Upper lobe of right lung (tissue), 1 donor: ENCODE results near the gene SRPK3. TPM values are rescaled to one million over a fixed set of nuclear protein-coding genes. Genes with fewer than 3 reads are reported as not detected.

Experiments
- ATAC-seq: fragments of 200-7000 bp; cut with Tn5 transposase; one replicate; pipeline ENCODE4 v1.9.1; 2020; ENCODE audit warnings: mild to moderate bottlenecking, moderate library complexity
- DNase-seq: peaks from one replicate; pipeline ENCODE4 v3.0.0-alpha.2; 2020
- H3K27ac ChIP-seq: fragments of 200-600 bp; one replicate; pipeline ENCODE4 v1.8.0; 2022
- H3K27me3 ChIP-seq: fragments of 200-600 bp; one replicate; pipeline ENCODE4 v1.8.0; 2022; ENCODE audit warnings: mild to moderate bottlenecking
- H3K36me3 ChIP-seq: fragments of 200-600 bp; one replicate; pipeline ENCODE4 v1.8.0; 2022
- H3K4me1 ChIP-seq: fragments of 200-600 bp; one replicate; pipeline ENCODE4 v1.8.0; 2022
- H3K4me3 ChIP-seq: fragments of 200-600 bp; one replicate; pipeline ENCODE4 v1.8.0; 2022; ENCODE audit warnings: mild to moderate bottlenecking
- H3K9me3 ChIP-seq: fragments of 200-600 bp; one replicate; pipeline ENCODE4 v1.8.0; 2022
- CTCF ChIP-seq: fragments of 200-600 bp; IDR thresholded peaks from one replicate; pipeline ENCODE4 v1.8.0; 2022; ENCODE audit warnings: antibody characterized with exemption
- intact Hi-C: fragments of 100-400 bp; cut with DNase I; formaldehyde crosslinking; loops from one replicate; pipeline ENCODE4 v1.11.0; 2022
- total RNA-seq: library from RNA; stranded (reverse); fragmentation: NEBNext Ultra II Directional; extraction: Animal tissue kit (Norgen Biotek cat#: 25700); gene quantifications from one replicate; pipeline ENCODE4 v1.2.1, GENCODE V29; 2021
- donor health status: DM: no; HTN: yes; CAD: no; lungs with severe emphysema.

SRPK3 gene
- total RNA-seq, 1 donor from 2014 or later: not detected

GRCh38 chrX:153761863-153762262 lies 19.0 kb upstream of the SRPK3 start:
- TF ChIP-seq CTCF: no peak
- DNase-seq (no peak), ATAC-seq (no peak)
- Histone ChIP-seq H3K4me3 (no peak overlapping the region), H3K36me3 (no peaks in the 10 kb centered on the region), H3K9me3 (no peaks in the 10 kb centered on the region), H3K27me3 (no peaks in the 10 kb centered on the region), H3K4me1 (peaks cover 3% of the 10 kb centered on the region), H3K27ac (no peak overlapping the region)
- intact Hi-C loops: loop anchor here (10.0 kb wide), 1 partner anchor 193 kb away; no protein-coding TSS in a partner anchor

GRCh38 chrX:153762626-153763173 lies 18.1 kb upstream of the SRPK3 start:
- no peak for TF ChIP-seq CTCF
- DNase-seq (no peak), ATAC-seq (no peak)
- Histone ChIP-seq H3K9me3 (no peaks in the 10 kb centered on the region), H3K27me3 (no peaks in the 10 kb centered on the region), H3K4me1 (peaks cover 3% of the 10 kb centered on the region), H3K36me3 (no peaks in the 10 kb centered on the region), H3K27ac (no peak overlapping the region), H3K4me3 (no peak overlapping the region)
- intact Hi-C loops: loop anchor here (10.0 kb wide), 1 partner anchor 192 kb away; no protein-coding TSS in a partner anchor

- no peak for TF ChIP-seq CTCF
- ATAC-seq (no peak), DNase-seq (peak; percentile 38)
- Histone ChIP-seq H3K9me3 (no peaks in the 10 kb centered on the region), H3K27ac (no peak overlapping the region), H3K4me1 (peaks cover 3% of the 10 kb centered on the region), H3K36me3 (no peaks in the 10 kb centered on the region), H3K4me3 (no peak overlapping the region), H3K27me3 (no peaks in the 10 kb centered on the region)
- intact Hi-C loops: loop anchor here (10.0 kb wide), 1 partner anchor 191 kb away; no protein-coding TSS in a partner anchor
Observed at GRCh38 chrX:153763298-153763932, 17.4 kb upstream of the SRPK3 start.

- peak; percentile 89 for DNase-seq
Observed at GRCh38 chrX:153763989-153764755, 16.7 kb upstream of the SRPK3 start, which contains the start of gene PLXNB3. PLXNB3 (plus strand) TSS chrX:153764249; CDS start chrX:153765536, 1,287 bp downstream.

GRCh38 chrX:153764786-153765137 lies 16.1 kb upstream of the SRPK3 start:
- intact Hi-C loops: loop anchor here (10.0 kb wide), 1 partner anchor 190 kb away; no protein-coding TSS in a partner anchor
- H3K27me3 ChIP-seq: no peaks in the 10 kb centered on the region
- ATAC-seq: no peak
- H3K4me1 ChIP-seq: peaks cover 3% of the 10 kb centered on the region
- no peaks in the 10 kb centered on the region for H3K9me3 ChIP-seq
- H3K27ac ChIP-seq: peak overlapping the region; percentile 42
- DNase-seq: no peak
- no peaks in the 10 kb centered on the region for H3K36me3 ChIP-seq
- no peak for TF ChIP-seq CTCF
- H3K4me3 ChIP-seq: no peak overlapping the region

More at GRCh38 chrX:153763989-153764755, 16.7 kb upstream of the SRPK3 start, which contains the start of gene PLXNB3:
- Histone ChIP-seq H3K4me3 (no peak within 1 kb of the TSS), H3K27me3 (no peaks in the 10 kb centered on the region), H3K4me1 (peaks cover 3% of the 10 kb centered on the region), H3K36me3 (no peaks in the 10 kb centered on the region), H3K27ac (peak within 1 kb of the TSS; percentile 42), H3K9me3 (no peaks in the 10 kb centered on the region)
- TF ChIP-seq CTCF: peak; percentile 77
- intact Hi-C loops: loop anchor here (10.0 kb wide), 1 partner anchor 191 kb away; no protein-coding TSS in a partner anchor
- peak; percentile 95 for ATAC-seq
